Smooth muscle cell (in vitro differentiated cells): Measurements from ENCODE around the gene WSB1. TPM values are rescaled to one million over a fixed set of nuclear protein-coding genes. Genes with fewer than 3 reads are reported as not detected.

Experiments
- DNase-seq: peaks from one replicate; lab custom pipeline; 2025; ENCODE audit not compliant: unreplicated experiment; lab: John Stamatoyannopoulos, UW
- H2AFZ ChIP-seq: fragments of 200-600 bp; sonication (generic); 2 replicates; pipeline ENCODE4 v1.6.0; 2016; ENCODE audit warnings: antibody characterized with exemption, low read depth, mild to moderate bottlenecking
- H3F3A ChIP-seq: fragments of 200-600 bp; sonication (generic); 2 replicates; pipeline ENCODE4 v1.6.0; 2017; ENCODE audit warnings: antibody characterized with exemption, low read depth
- H3K27ac ChIP-seq: fragments of 200-600 bp; sonication (generic); 2 replicates; pipeline ENCODE4 v1.5.1; 2016; ENCODE audit warnings: low read depth, mild to moderate bottlenecking
- H3K27me3 ChIP-seq: fragments of 200-600 bp; sonication (generic); 2 replicates; pipeline ENCODE4 v1.6.1; 2016; ENCODE audit warnings: low read depth, mild to moderate bottlenecking
- H3K36me3 ChIP-seq: fragments of 200-600 bp; sonication (generic); 2 replicates; pipeline ENCODE4 v1.5.1; 2016; ENCODE audit warnings: low read depth
- H3K4me1 ChIP-seq: fragments of 200-600 bp; sonication (generic); 2 replicates; pipeline ENCODE4 v1.5.1; 2016; ENCODE audit warnings: low read depth
- H3K4me2 ChIP-seq: fragments of 200-600 bp; sonication (generic); 2 replicates; pipeline ENCODE4 v1.6.0; 2016; ENCODE audit warnings: mild to moderate bottlenecking
- H3K4me3 ChIP-seq: fragments of 200-600 bp; sonication (generic); 2 replicates; pipeline ENCODE4 v1.5.1; 2016; ENCODE audit warnings: mild to moderate bottlenecking
- H3K79me2 ChIP-seq: fragments of 200-600 bp; sonication (generic); 2 replicates; pipeline ENCODE4 v1.6.0; 2016; ENCODE audit warnings: low read depth, mild to moderate bottlenecking
- H3K9ac ChIP-seq: fragments of 200-600 bp; sonication (generic); 2 replicates; pipeline ENCODE4 v1.6.0; 2016; ENCODE audit warnings: low read depth
- H3K9me3 ChIP-seq: fragments of 200-600 bp; sonication (generic); replicated peaks from 2 replicates; pipeline ENCODE4 v1.5.1; 2016; ENCODE audit warnings: low read depth
- H4K20me1 ChIP-seq: fragments of 200-600 bp; sonication (generic); 2 replicates; pipeline ENCODE4 v1.6.0; 2016; ENCODE audit warnings: low read depth
- CTCF ChIP-seq: fragments of 200-600 bp; sonication (generic); IDR thresholded peaks from 2 replicates; pipeline ENCODE4 v1.5.1; 2017; ENCODE audit warnings: borderline replicate concordance, mild to moderate bottlenecking, antibody characterized with exemption; ENCODE audit not compliant: insufficient read depth, poor library complexity, severe bottlenecking
- WGBS: methylation state at CpG from one replicate; pipeline ENCODE4 v1.1.7; 2016; ENCODE audit warnings: low lambda C conversion rate; 5-methylcytosine and 5-hydroxymethylcytosine counted together
- polyA plus RNA-seq: library from polyadenylated mRNA; unstranded; fragments of >200 nt; fragmentation: Nextera tagmentation; extraction: Ambion mirVana; gene quantifications from 2 replicates; pipeline ENCODE4 v1.2.1, GENCODE V29; 2016
- total RNA-seq: library from RNA; depleted of rRNA; stranded (reverse); fragments of >200 nt; gene quantifications from 2 replicates; pipeline ENCODE4 v1.2.3, GENCODE V29; 2014

Gene WSB1
- total and polyA plus RNA-seq, 2 experiments from 2014 or later, result 156 to 256 TPM

- no peaks in the 10 kb centered on the region for H3K27me3 ChIP-seq
- no peaks in the 10 kb centered on the region for H3K36me3 ChIP-seq
- WGBS, result 86% methylated on average over 3 of the region's 3 CpGs
- H3K4me1 ChIP-seq, result peaks cover 11% of the 10 kb centered on the region
- no peaks in the 10 kb centered on the region for H3K9me3 ChIP-seq
- no peak overlapping the region for H3K4me3 ChIP-seq
- DNase-seq, result no peak
- H3K9ac ChIP-seq, result peak overlapping the region; percentile 28
- H3K79me2 ChIP-seq, result no peaks in the 10 kb centered on the region
- no peaks in the 10 kb centered on the region for H4K20me1 ChIP-seq
- H3K4me2 ChIP-seq, result peak overlapping the region; percentile 84
- H3F3A ChIP-seq, result no peaks in the 10 kb centered on the region
- no peak overlapping the region for H2AFZ ChIP-seq
- H3K27ac ChIP-seq, result peak overlapping the region; percentile 86
- no peak for TF ChIP-seq CTCF
Measured at GRCh38 chr17:27332047-27332393, 38.1 kb downstream of the WSB1 start.

GRCh38 chr17:27332485-27333409, 38.8 kb downstream of the WSB1 start:
- Histone ChIP-seq H3K9ac (peak overlapping the region; percentile 60), H3K36me3 (no peaks in the 10 kb centered on the region), H3K9me3 (no peaks in the 10 kb centered on the region), H3K27ac (peak overlapping the region; percentile 86), H3K79me2 (no peaks in the 10 kb centered on the region), H3K4me2 (peak overlapping the region; percentile 84), H3K4me1 (peaks cover 11% of the 10 kb centered on the region), H4K20me1 (no peaks in the 10 kb centered on the region), H2AFZ (peak overlapping the region; percentile 88), H3K4me3 (peak overlapping the region; percentile 57), H3F3A (no peaks in the 10 kb centered on the region), H3K27me3 (no peaks in the 10 kb centered on the region)
- peak; percentile 92 for DNase-seq
- 2% methylated on average over 51 of the region's 52 CpGs for WGBS
- TF ChIP-seq CTCF, result peak; percentile 83

- Histone ChIP-seq H3F3A (no peaks in the 10 kb centered on the region), H3K27ac (peak overlapping the region; percentile 86), H2AFZ (peak overlapping the region; percentile 88), H3K9ac (peak overlapping the region; percentile 55), H3K4me3 (peak overlapping the region; percentile 57), H3K9me3 (no peaks in the 10 kb centered on the region), H3K4me1 (peaks cover 11% of the 10 kb centered on the region), H3K79me2 (no peaks in the 10 kb centered on the region), H3K4me2 (peak overlapping the region; percentile 84), H4K20me1 (no peaks in the 10 kb centered on the region), H3K27me3 (no peaks in the 10 kb centered on the region), H3K36me3 (no peaks in the 10 kb centered on the region)
- DNase-seq, result no peak
- no peak for TF ChIP-seq CTCF
- 58% methylated on average over 11 of the region's 11 CpGs for WGBS
Measured at GRCh38 chr17:27333410-27333980, 39.6 kb downstream of the WSB1 start.
